GM12878 (cell line): ENCODE measurements around the gene POU2F3. TPM values are rescaled to one million over a fixed set of nuclear protein-coding genes. Genes with fewer than 3 reads are reported as not detected.
A peak's percentile ranks its signal among the peaks of the same experiment; 100 is the strongest.

Source experiments
- ATAC-seq: fragments of 200-7000 bp; cut with Tn5 transposase; 3 replicates; pipeline ENCODE4 v1.9.1; 2020; ENCODE audit warnings: mild to moderate bottlenecking, moderate library complexity
- BruUV-seq: library from RNA; stranded (reverse); fragments of 400-500 nt; replicated peaks from 2 replicates; lab custom pipeline; 2021; lab: Mats Ljungman, UMichigan
- CTCF ChIA-PET: fragments of 300-600 bp; sonication (Branson Sonifier 250); formaldehyde crosslinking; extraction: SDS; loops from one replicate; lab custom pipeline; 2021; ENCODE audit warnings: inconsistent platforms; lab: Yijun Ruan, JAX
- POLR2A ChIA-PET: fragments of 350-600 bp; formaldehyde crosslinking; extraction: SDS; loops from one replicate; lab custom pipeline; 2021; ENCODE audit warnings: inconsistent platforms; lab: Charles Lee
- RAD21 ChIA-PET: fragments of 300-600 bp; sonication (Branson Sonifier 250); formaldehyde crosslinking; loops from one replicate; lab custom pipeline; 2023; ENCODE audit warnings: antibody characterized with exemption; ENCODE audit not compliant: unreplicated experiment; lab: Charles Lee
- SMC1A ChIA-PET: fragments of 300-600 bp; sonication (Branson Sonifier 250); formaldehyde crosslinking; loops from one replicate; lab custom pipeline; 2023; ENCODE audit not compliant: unreplicated experiment, uncharacterized antibody; lab: Charles Lee
- DNase-seq: peaks from one replicate; pipeline ENCODE4 v3.0.0-alpha.2; 2011; ENCODE audit warnings: low read depth, low spot score
- FAIRE-seq: peaks from 3 replicates; lab custom pipeline; 2011; peaks lifted over from hg19 to GRCh38; lab: Jason Lieb, UNC
- H2AFZ ChIP-seq: 2 replicates; pipeline ENCODE4 v1.6.0; 2011; ENCODE audit warnings: low read depth, low read length, control low read depth; ENCODE audit not compliant: control insufficient read depth
- H3K27ac ChIP-seq: 2 replicates; pipeline ENCODE4 v1.5.1; 2011; ENCODE audit warnings: control low read depth; ENCODE audit not compliant: control insufficient read depth, insufficient read depth
- H3K27me3 ChIP-seq, 2 experiments: replicated peaks in 1 of 2; 2 replicates each; pipeline versions ENCODE4 v1.6.0 to v1.6.1; 2011; ENCODE audit warnings: low read length in 1 of 2; ENCODE audit not compliant: control insufficient read depth in 2 of 2, insufficient read depth in 2 of 2
- H3K36me3 ChIP-seq, 2 experiments: 2 replicates each; pipeline ENCODE4 v1.5.1; 2011; ENCODE audit warnings: low read length in 1 of 2; ENCODE audit not compliant: control insufficient read depth in 2 of 2, insufficient read depth in 2 of 2
- H3K4me1 ChIP-seq: 2 replicates; pipeline ENCODE4 v1.6.1; 2011; ENCODE audit warnings: mild to moderate bottlenecking, low read length, moderate library complexity, mixed read lengths; ENCODE audit not compliant: control insufficient read depth, insufficient read depth
- H3K4me2 ChIP-seq: 2 replicates; pipeline ENCODE4 v1.6.0; 2011; ENCODE audit warnings: control low read depth; ENCODE audit not compliant: control insufficient read depth, insufficient read depth
- H3K4me3 ChIP-seq: fragments of 200-600 bp; sonication (generic); 2 replicates; pipeline ENCODE4 v1.5.1; 2016
- H3K79me2 ChIP-seq: 2 replicates; pipeline ENCODE4 v1.6.0; 2011; ENCODE audit warnings: low read length; ENCODE audit not compliant: control insufficient read depth, insufficient read depth
- H3K9ac ChIP-seq: 2 replicates; pipeline ENCODE4 v1.8.0; 2011; ENCODE audit warnings: low read length, control low read depth, mixed read lengths; ENCODE audit not compliant: control insufficient read depth, insufficient read depth
- H3K9me3 ChIP-seq: replicated peaks from 3 replicates; pipeline ENCODE4 v1.5.1; 2011; ENCODE audit warnings: mild to moderate bottlenecking, low read length; ENCODE audit not compliant: control insufficient read depth, insufficient read depth
- H4K20me1 ChIP-seq: 2 replicates; pipeline ENCODE4 v1.6.0; 2011; ENCODE audit not compliant: control insufficient read depth, insufficient read depth
- CREB1 ChIP-seq: IDR thresholded peaks from 2 replicates; pipeline ENCODE4 v1.6.1; 2012; ENCODE audit warnings: low read depth, mild to moderate bottlenecking, inconsistent platforms
- PKNOX1 ChIP-seq: fragments of 450-650 bp; IDR thresholded peaks from 2 replicates; pipeline ENCODE4 v1.6.1; 2016; ENCODE audit warnings: mild to moderate bottlenecking
- POU2F2 ChIP-seq: IDR thresholded peaks from 3 replicates; pipeline ENCODE4 v1.6.1; 2011; ENCODE audit warnings: low read depth, mild to moderate bottlenecking, low read length, borderline replicate concordance
- RUNX3 ChIP-seq: IDR thresholded peaks from 2 replicates; pipeline ENCODE4 v1.6.1; 2012; ENCODE audit warnings: low read length, inconsistent platforms
- SIX5 ChIP-seq: IDR thresholded peaks from 2 replicates; pipeline ENCODE4 v1.6.1; 2011; ENCODE audit warnings: mild to moderate bottlenecking, low read depth, low read length, moderate library complexity; ENCODE audit not compliant: severe bottlenecking
- USF1 ChIP-seq: IDR thresholded peaks from 2 replicates; pipeline ENCODE4 v1.6.1; 2011; ENCODE audit warnings: borderline replicate concordance, low read depth, mild to moderate bottlenecking, moderate library complexity, mixed read lengths, low read length; ENCODE audit not compliant: insufficient read depth; ENCODE audit errors: extremely low read length
- ZNF24 ChIP-seq: fragments of 450-650 bp; IDR thresholded peaks from 2 replicates; pipeline ENCODE4 v1.6.1; 2017; ENCODE audit warnings: antibody characterized with exemption, mild to moderate bottlenecking
- ZZZ3 ChIP-seq: IDR thresholded peaks from 2 replicates; pipeline ENCODE4 v1.6.1; 2011; ENCODE audit warnings: low read depth; ENCODE audit not compliant: control insufficient read depth, insufficient read length
- WGBS: methylation state at CpG from one replicate; pipeline ENCODE4 v1.1.6; 2016; ENCODE audit warnings: low lambda C conversion rate; ENCODE audit not compliant: insufficient replicate concordance, insufficient coverage; ENCODE audit errors: missing lambda C conversion rate; 5-methylcytosine and 5-hydroxymethylcytosine counted together
- in situ Hi-C: fragments of 300-500 bp; cut with MboI; formaldehyde crosslinking; loops from 9 replicates; pipeline ENCODE4 v1.14.3; 2018; ENCODE audit warnings: mixed read lengths
- intact Hi-C: fragments of 100-400 bp; cut with micrococcal nuclease; formaldehyde crosslinking; loops from one replicate; pipeline ENCODE4 v1.14.2; 2022; ENCODE audit not compliant: unreplicated experiment
- polyA plus RNA-seq, 11 experiments: library from polyadenylated mRNA; depleted of rRNA in 4 of 11; unstranded in 6 of 11; stranded (reverse) in 5 of 11; fragments of >200 nt; fragmentation: Nextera tagmentation in 4 of 11; fragmentation: Illumina TruSeq in 1 of 11; extraction: Ambion mirVana in 4 of 11; extraction: Trizol in 1 of 11; gene quantifications; 1 replicate in 1 of 11; 2 replicates in 10 of 11; pipeline versions ENCODE4 v1.2.1 to v1.2.3, GENCODE V29; 2011 to 2016; ENCODE audit warnings: inconsistent platforms in 2 of 11, missing spikeins in 2 of 11, low read depth in 1 of 11
- total RNA-seq, 4 experiments: library from RNA; depleted of rRNA in 3 of 4; stranded (reverse); fragments of >200 nt in 3 of 4; fragmentation: Illumina TruSeq in 1 of 4; extraction: Trizol in 1 of 4; gene quantifications; 2 replicates each; pipeline versions ENCODE4 v1.2.1 to v1.2.3, GENCODE V29; 2013 to 2021

POU2F3 gene
- total and polyA plus RNA-seq, 10 of the 15 experiments (the other 5 are each of a cell fraction or from before 2014, with no cell fraction given): 0.09 to 4.4 (median 0.33) TPM

- peaks cover 0 to 7% of the 10 kb centered on the region in 2 experiments; a peak in 3 of 4 replicates for H3K27me3 ChIP-seq
- ChIA-PET POLR2A (interaction anchor here (0.7 kb wide), 1 partner anchor 7 kb away, joined by 3 read pairs; no protein-coding TSS in a partner anchor), CTCF (interaction anchor here (0.8 to 21.3 kb wide), 6 partner anchors 9 to 44 kb away, joined by 3 to 296 read pairs (median 4); no protein-coding TSS in a partner anchor), SMC1A (interaction anchor here (0.6 to 2.9 kb wide), 7 partner anchors 9 to 43 kb away, joined by 3 to 13 read pairs (median 4); no protein-coding TSS in a partner anchor), RAD21 (interaction anchor here (1.4 kb wide), 1 partner anchor 22 kb away, joined by 5 read pairs; no protein-coding TSS in a partner anchor)
- 23% methylated on average over 9 of the region's 9 CpGs for WGBS
- H3K4me2 ChIP-seq: no peak overlapping the region
- no peaks in the 10 kb centered on the region for H3K36me3 ChIP-seq
- H3K9ac ChIP-seq: no peak overlapping the region
- H3K9me3 ChIP-seq: no peaks in the 10 kb centered on the region
- ATAC-seq: no peak
- H3K27ac ChIP-seq: no peak overlapping the region
- no peaks in the 10 kb centered on the region for H4K20me1 ChIP-seq
- H3K4me1 ChIP-seq: peaks cover 9% of the 10 kb centered on the region
- in situ Hi-C loops: no loop called here
- TF ChIP-seq RUNX3 (no peak), USF1 (peak; percentile 24), ZZZ3 (no peak), SIX5 (no peak)
- no peak overlapping the region for H2AFZ ChIP-seq
- no TSS peak for BruUV-seq
- no peaks in the 10 kb centered on the region for H3K79me2 ChIP-seq
- no peak for DNase-seq
- FAIRE-seq: no peak
- H3K4me3 ChIP-seq: no peak overlapping the region
- intact Hi-C loops: no loop called here
Observed at GRCh38 chr11:120257346-120257745, 17.4 kb downstream of the POU2F3 start.

GRCh38 chr11:120258661-120259060, 18.7 kb downstream of the POU2F3 start:
- FAIRE-seq (no peak), DNase-seq (no peak), ATAC-seq (no peak)
- Histone ChIP-seq H3K27ac (no peak overlapping the region), H3K9me3 (no peaks in the 10 kb centered on the region), H2AFZ (no peak overlapping the region), H3K4me1 (peaks cover 9% of the 10 kb centered on the region), H4K20me1 (no peaks in the 10 kb centered on the region), H3K9ac (no peak overlapping the region), H3K36me3 (no peaks in the 10 kb centered on the region), H3K79me2 (no peaks in the 10 kb centered on the region), H3K4me3 (no peak overlapping the region), H3K27me3 (peaks cover 0 to 7% of the 10 kb centered on the region in 2 experiments; a peak in 3 of 4 replicates), H3K4me2 (no peak overlapping the region)
- WGBS: 33% methylated on average over 3 of the region's 3 CpGs
- in situ Hi-C loops: no loop called here
- POLR2A ChIA-PET: no interaction called here
- no TSS peak for BruUV-seq
- no peak for TF ChIP-seq PKNOX1
- no peak for TF ChIP-seq ZNF24
- no peak for TF ChIP-seq CREB1
- no peak for TF ChIP-seq POU2F2
- CTCF ChIA-PET: interaction anchor here (1.7 to 21.3 kb wide), 2 partner anchors 15 to 43 kb away, joined by 4 to 296 read pairs; no protein-coding TSS in a partner anchor
- RAD21 ChIA-PET: interaction anchor here (0.9 to 1.4 kb wide), 2 partner anchors 10 to 23 kb away, joined by 4 to 5 read pairs; no protein-coding TSS in a partner anchor
- SMC1A ChIA-PET: interaction anchor here (0.9 to 2.9 kb wide), 6 partner anchors 9 to 44 kb away, joined by 3 to 13 read pairs (median 7); no protein-coding TSS in a partner anchor
- intact Hi-C loops: no loop called here
